Parathyroid adenoma (tissue), 2 donors: ENCODE measurements around the gene EEFSEC.

Experiments
- H2AFZ ChIP-seq: fragments of 300-600 bp; sonication (generic); one replicate; pipeline ENCODE4 v1.7.0; 2017; ENCODE audit warnings: antibody characterized with exemption, mild to moderate bottlenecking
- H3K27ac ChIP-seq: fragments of 300-600 bp; sonication (generic); one replicate; pipeline ENCODE4 v1.7.0; 2017
- H3K27me3 ChIP-seq: fragments of 300-600 bp; sonication (generic); one replicate; pipeline ENCODE4 v1.7.0; 2017; ENCODE audit warnings: low read length; ENCODE audit not compliant: control insufficient read depth, insufficient read depth
- H3K36me3 ChIP-seq: fragments of 300-600 bp; sonication (generic); one replicate; pipeline ENCODE4 v1.7.0; 2017; ENCODE audit warnings: low read length; ENCODE audit not compliant: control insufficient read depth, insufficient read depth
- H3K4me1 ChIP-seq: fragments of 300-600 bp; sonication (generic); one replicate; pipeline ENCODE4 v1.7.0; 2017; ENCODE audit warnings: control low read depth
- H3K4me2 ChIP-seq: fragments of 300-600 bp; sonication (generic); one replicate; pipeline ENCODE4 v1.7.0; 2017; ENCODE audit warnings: low read length
- H3K4me3 ChIP-seq: fragments of 300-600 bp; sonication (generic); one replicate; pipeline ENCODE4 v1.7.0; 2017; ENCODE audit warnings: low read depth, low read length
- H3K79me2 ChIP-seq: fragments of 300-600 bp; sonication (generic); one replicate; pipeline ENCODE4 v1.7.0; 2017; ENCODE audit warnings: control low read depth
- H3K9ac ChIP-seq: fragments of 300-600 bp; sonication (generic); one replicate; pipeline ENCODE4 v1.7.0; 2017; ENCODE audit warnings: mild to moderate bottlenecking
- H3K9me3 ChIP-seq: fragments of 300-600 bp; sonication (generic); one replicate; pipeline ENCODE4 v1.7.0; 2017; ENCODE audit warnings: low read length; ENCODE audit not compliant: control insufficient read depth
- TF ChIP-seq, protein P1 (sequence below): fragments of 300-600 bp; sonication (generic); IDR thresholded peaks from one replicate; pipeline ENCODE4 v1.7.0; 2017; ENCODE audit warnings: antibody characterized with exemption, mild to moderate bottlenecking
- donor health status: primary hyperparathyroidism.

EEFSEC gene

GRCh38 chr3:128273841-128274573 is 120.7 kb downstream of the EEFSEC start:
- H3K79me2 ChIP-seq, result no peaks in the 10 kb centered on the region
- no peak overlapping the region for H2AFZ ChIP-seq
- no peaks in the 10 kb centered on the region for H3K9me3 ChIP-seq
- no peak overlapping the region for H3K9ac ChIP-seq
- no peak overlapping the region for H3K27ac ChIP-seq
- no peaks in the 10 kb centered on the region for H3K36me3 ChIP-seq
- peaks cover 2% of the 10 kb centered on the region for H3K4me1 ChIP-seq
- TF ChIP-seq, protein P1, sequence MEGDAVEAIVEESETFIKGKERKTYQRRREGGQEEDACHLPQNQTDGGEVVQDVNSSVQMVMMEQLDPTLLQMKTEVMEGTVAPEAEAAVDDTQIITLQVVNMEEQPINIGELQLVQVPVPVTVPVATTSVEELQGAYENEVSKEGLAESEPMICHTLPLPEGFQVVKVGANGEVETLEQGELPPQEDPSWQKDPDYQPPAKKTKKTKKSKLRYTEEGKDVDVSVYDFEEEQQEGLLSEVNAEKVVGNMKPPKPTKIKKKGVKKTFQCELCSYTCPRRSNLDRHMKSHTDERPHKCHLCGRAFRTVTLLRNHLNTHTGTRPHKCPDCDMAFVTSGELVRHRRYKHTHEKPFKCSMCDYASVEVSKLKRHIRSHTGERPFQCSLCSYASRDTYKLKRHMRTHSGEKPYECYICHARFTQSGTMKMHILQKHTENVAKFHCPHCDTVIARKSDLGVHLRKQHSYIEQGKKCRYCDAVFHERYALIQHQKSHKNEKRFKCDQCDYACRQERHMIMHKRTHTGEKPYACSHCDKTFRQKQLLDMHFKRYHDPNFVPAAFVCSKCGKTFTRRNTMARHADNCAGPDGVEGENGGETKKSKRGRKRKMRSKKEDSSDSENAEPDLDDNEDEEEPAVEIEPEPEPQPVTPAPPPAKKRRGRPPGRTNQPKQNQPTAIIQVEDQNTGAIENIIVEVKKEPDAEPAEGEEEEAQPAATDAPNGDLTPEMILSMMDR, result no peak
- no peak overlapping the region for H3K4me2 ChIP-seq
- no peaks in the 10 kb centered on the region for H3K27me3 ChIP-seq
- H3K4me3 ChIP-seq, result no peak overlapping the region

GRCh38 chr3:128274837-128275236 is 121.6 kb downstream of the EEFSEC start:
- no peaks in the 10 kb centered on the region for H3K36me3 ChIP-seq
- no peak overlapping the region for H3K27ac ChIP-seq
- no peak overlapping the region for H2AFZ ChIP-seq
- H3K4me2 ChIP-seq, result no peak overlapping the region
- no peaks in the 10 kb centered on the region for H3K9me3 ChIP-seq
- no peak overlapping the region for H3K4me3 ChIP-seq
- no peaks in the 10 kb centered on the region for H3K27me3 ChIP-seq
- H3K79me2 ChIP-seq, result no peaks in the 10 kb centered on the region
- peaks cover 2% of the 10 kb centered on the region for H3K4me1 ChIP-seq
- TF ChIP-seq, protein P1, result no peak
- H3K9ac ChIP-seq, result no peak overlapping the region

DNA sequence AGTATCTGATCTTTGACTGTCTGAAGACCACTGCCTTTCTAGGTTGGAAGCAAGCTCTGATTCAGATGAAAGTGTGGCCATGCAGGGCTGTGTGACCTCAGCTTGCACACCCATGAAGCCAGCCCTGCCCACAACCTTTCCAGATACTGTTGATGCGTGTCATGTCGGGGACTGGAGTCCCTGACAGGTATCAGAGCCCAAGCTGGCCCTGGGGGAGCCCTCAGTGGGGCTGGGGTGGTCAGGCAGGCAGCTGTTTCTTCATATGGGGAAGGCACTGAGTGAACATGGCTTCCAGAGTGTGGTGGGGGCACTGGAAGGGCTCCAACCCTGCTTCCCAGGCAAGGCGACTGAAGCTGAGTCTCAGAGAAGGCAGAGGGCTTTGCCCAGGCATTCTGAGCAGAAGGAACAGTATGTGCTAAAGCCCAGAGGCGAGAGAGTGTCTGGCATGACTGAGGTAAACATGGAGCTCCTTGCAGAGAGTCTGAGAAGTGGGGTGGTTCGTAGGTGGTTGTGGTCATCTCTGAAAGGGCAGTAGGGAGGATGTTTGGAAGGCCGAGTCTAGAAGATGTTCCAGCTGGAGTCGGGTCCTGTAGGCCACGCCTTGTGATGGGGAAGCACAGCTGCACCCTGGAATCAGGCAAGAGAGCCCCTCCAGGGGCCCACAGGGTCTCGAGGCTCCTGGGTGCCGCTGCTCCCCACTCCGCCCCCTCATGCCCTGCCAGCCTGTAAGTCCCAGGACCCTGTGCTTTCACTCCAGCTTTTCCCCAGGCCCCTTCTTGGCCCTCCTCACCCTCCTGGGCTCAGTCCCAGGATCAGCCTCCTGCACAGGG is 122.2 kb downstream of the EEFSEC start:
- H2AFZ ChIP-seq, result no peak overlapping the region
- H3K27me3 ChIP-seq, result no peaks in the 10 kb centered on the region
- H3K4me2 ChIP-seq, result no peak overlapping the region
- H3K36me3 ChIP-seq, result no peaks in the 10 kb centered on the region
- no peak overlapping the region for H3K9ac ChIP-seq
- no peaks in the 10 kb centered on the region for H3K79me2 ChIP-seq
- no peak overlapping the region for H3K27ac ChIP-seq
- TF ChIP-seq, protein P1, result no peak
- H3K9me3 ChIP-seq, result no peaks in the 10 kb centered on the region
- H3K4me3 ChIP-seq, result no peak overlapping the region
- peaks cover 2% of the 10 kb centered on the region for H3K4me1 ChIP-seq

GRCh38 chr3:128276146-128276435 is 122.8 kb downstream of the EEFSEC start:
- peaks cover 2% of the 10 kb centered on the region for H3K4me1 ChIP-seq
- H2AFZ ChIP-seq, result no peak overlapping the region
- H3K9ac ChIP-seq, result no peak overlapping the region
- no peaks in the 10 kb centered on the region for H3K9me3 ChIP-seq
- no peak overlapping the region for H3K4me2 ChIP-seq
- H3K4me3 ChIP-seq, result no peak overlapping the region
- H3K27me3 ChIP-seq, result no peaks in the 10 kb centered on the region
- TF ChIP-seq, protein P1, result no peak
- H3K36me3 ChIP-seq, result no peaks in the 10 kb centered on the region
- H3K79me2 ChIP-seq, result no peaks in the 10 kb centered on the region
- no peak overlapping the region for H3K27ac ChIP-seq
